ENCODE data around the gene ECHS1. TPM values are rescaled to one million over a fixed set of nuclear protein-coding genes. Genes with fewer than 3 reads are reported as not detected.

The ECHS1 gene
- total and polyA plus RNA-seq, 7 donors = 83.2 to 151 (median 121) TPM

GRCh38 chr10:133358162-133358924 lies 14.8 kb downstream of the ECHS1 start:
- Histone ChIP-seq H3K4me3 (no peak overlapping the region), H3K27ac (no peak overlapping the region)
- peak in 1 of 4 donors; percentile 5 for ATAC-seq

DNA sequence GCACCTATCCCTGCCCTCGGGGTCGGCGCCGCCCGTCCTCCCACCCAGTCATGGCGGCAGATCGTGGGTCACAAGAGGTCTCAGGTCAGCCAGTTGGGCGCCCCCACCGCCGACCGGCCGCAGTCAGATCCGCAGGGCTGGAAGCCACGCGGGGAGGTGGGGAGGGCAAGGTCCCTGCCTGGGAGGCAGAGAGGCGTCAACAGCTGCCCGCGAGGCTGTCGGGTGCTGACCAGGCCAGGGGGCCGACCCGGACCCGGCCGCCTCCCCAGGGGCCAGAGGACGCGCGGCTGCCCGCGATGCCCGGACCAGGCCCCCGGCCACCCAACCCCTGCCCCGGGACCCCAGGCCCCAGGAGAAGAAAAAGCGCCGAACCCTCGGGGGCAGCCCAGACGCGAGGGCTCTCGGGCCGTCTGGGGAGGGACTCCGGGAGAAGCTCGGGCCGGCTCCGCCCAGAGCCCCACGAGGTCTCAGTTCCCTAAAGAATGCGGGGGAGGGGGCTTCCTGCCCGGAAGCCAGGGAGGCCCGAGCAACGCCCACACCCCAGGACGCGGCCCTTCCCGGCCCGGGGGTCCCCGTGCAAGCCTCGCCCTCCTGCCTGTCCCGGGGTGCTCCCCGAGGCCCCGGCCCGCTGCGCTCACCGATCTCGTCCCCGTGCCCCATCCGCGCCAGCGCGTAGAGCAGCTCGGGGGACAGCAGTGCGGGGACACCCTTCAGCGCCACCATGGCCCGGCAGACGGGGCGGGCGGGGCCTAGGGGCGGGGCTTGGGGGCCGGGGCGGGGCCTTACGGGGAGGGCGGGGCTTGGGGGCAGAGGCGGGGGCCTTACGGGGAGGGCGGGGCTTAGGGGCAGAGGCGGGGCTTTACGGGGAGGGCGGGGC lies 15.6 kb downstream of the ECHS1 start, which contains the start of gene FUOM:
TSS of gene FUOM (minus strand) at position 735 of the 877 bp plus-strand sequence. CDS start at position 723, 12 bp downstream.
- Histone ChIP-seq H3K4me1 (peaks cover 4% of the 10 kb centered on the region), H3K4me3 (peak within 1 kb of the TSS; percentile 79), H3K36me3 (ENCODE audit: insufficient read depth in 1 of 2, low read depth in 1 of 2) (peaks cover 2 to 11% of the 10 kb centered on the region in 2 donors), H3K27me3 (ENCODE audit: insufficient read depth in 3 of 3, low read length in 2 of 3) (peaks cover 0 to 8% (median 0%) of the 10 kb centered on the region in 3 donors), H3K27ac (peak within 1 kb of the TSS; percentile 53), H3K9me3 (no peaks in the 10 kb centered on the region)
- intact Hi-C loops (cut with DNase I) = no loop called here
- TF ChIP-seq, protein P1, sequence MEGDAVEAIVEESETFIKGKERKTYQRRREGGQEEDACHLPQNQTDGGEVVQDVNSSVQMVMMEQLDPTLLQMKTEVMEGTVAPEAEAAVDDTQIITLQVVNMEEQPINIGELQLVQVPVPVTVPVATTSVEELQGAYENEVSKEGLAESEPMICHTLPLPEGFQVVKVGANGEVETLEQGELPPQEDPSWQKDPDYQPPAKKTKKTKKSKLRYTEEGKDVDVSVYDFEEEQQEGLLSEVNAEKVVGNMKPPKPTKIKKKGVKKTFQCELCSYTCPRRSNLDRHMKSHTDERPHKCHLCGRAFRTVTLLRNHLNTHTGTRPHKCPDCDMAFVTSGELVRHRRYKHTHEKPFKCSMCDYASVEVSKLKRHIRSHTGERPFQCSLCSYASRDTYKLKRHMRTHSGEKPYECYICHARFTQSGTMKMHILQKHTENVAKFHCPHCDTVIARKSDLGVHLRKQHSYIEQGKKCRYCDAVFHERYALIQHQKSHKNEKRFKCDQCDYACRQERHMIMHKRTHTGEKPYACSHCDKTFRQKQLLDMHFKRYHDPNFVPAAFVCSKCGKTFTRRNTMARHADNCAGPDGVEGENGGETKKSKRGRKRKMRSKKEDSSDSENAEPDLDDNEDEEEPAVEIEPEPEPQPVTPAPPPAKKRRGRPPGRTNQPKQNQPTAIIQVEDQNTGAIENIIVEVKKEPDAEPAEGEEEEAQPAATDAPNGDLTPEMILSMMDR (IDR thresholded peaks at IDR 0.05) = no peak
- DNase-seq (peak; percentile 68 to 82), ATAC-seq (peak; percentile 78 to 90 (median 84))
- 1 to 3% (median 2%) methylated on average over 32 to 83 of the region's 83 CpGs for WGBS, 3 donors

More at GRCh38 chr10:133358162-133358924, 14.8 kb downstream of the ECHS1 start:
- TF ChIP-seq, protein P1 (IDR thresholded peaks at IDR 0.05) = no peak
- H3K4me1 ChIP-seq = peaks cover 4% of the 10 kb centered on the region
- peaks cover 0 to 8% (median 0%) of the 10 kb centered on the region in 3 donors for H3K27me3 ChIP-seq (ENCODE audit: insufficient read depth in 3 of 3, low read length in 2 of 3)
- peaks cover 4 to 19% of the 10 kb centered on the region in 2 donors for H3K36me3 ChIP-seq (ENCODE audit: insufficient read depth in 1 of 2, low read depth in 1 of 2)
- 65 to 78% (median 72%) methylated on average over 35 to 41 of the region's 41 CpGs for WGBS, 3 donors
- intact Hi-C loops (cut with DNase I) = no loop called here
- H3K9me3 ChIP-seq = no peaks in the 10 kb centered on the region
- DNase-seq = peak; percentile 52 to 62

- no peaks in the 10 kb centered on the region for H3K9me3 ChIP-seq
- H3K27ac ChIP-seq = no peak overlapping the region
- TF ChIP-seq, protein P1 (IDR thresholded peaks at IDR 0.05) = no peak
- peaks cover 0 to 2% of the 10 kb centered on the region in 2 donors for H3K36me3 ChIP-seq (ENCODE audit: insufficient read depth in 1 of 2, low read depth in 1 of 2)
- DNase-seq (peak in 1 of 2 donors; percentile 53), ATAC-seq (peak in 1 of 4 donors; percentile 3)
- H3K27me3 ChIP-seq (ENCODE audit: insufficient read depth in 3 of 3, low read length in 2 of 3) = peaks cover 0 to 8% (median 0%) of the 10 kb centered on the region in 3 donors
- H3K4me1 ChIP-seq = peaks cover 4% of the 10 kb centered on the region
- H3K4me3 ChIP-seq = peak overlapping the region; percentile 79
- intact Hi-C loops (cut with DNase I) = no loop called here
- 47 to 62% (median 57%) methylated on average over 18 to 27 of the region's 27 CpGs for WGBS, 3 donors
Measured at GRCh38 chr10:133356549-133357284, 16.4 kb downstream of the ECHS1 start.

- ATAC-seq = no peak
- Histone ChIP-seq H3K4me1 (peaks cover 4% of the 10 kb centered on the region), H3K27ac (no peak overlapping the region), H3K4me3 (no peak overlapping the region), H3K9me3 (no peaks in the 10 kb centered on the region), H3K27me3 (ENCODE audit: insufficient read depth in 3 of 3, low read length in 2 of 3) (peaks cover 0 to 8% (median 0%) of the 10 kb centered on the region in 3 donors), H3K36me3 (ENCODE audit: insufficient read depth in 1 of 2, low read depth in 1 of 2) (no peaks in the 10 kb centered on the region)
- peak in 1 of 2 donors; percentile 45 for DNase-seq
- 87 to 100% (median 96%) methylated on average over 3 of the region's 3 CpGs for WGBS, 3 donors
- intact Hi-C loops (cut with DNase I) = no loop called here
- TF ChIP-seq, protein P1 (IDR thresholded peaks at IDR 0.05) = no peak
Measured at GRCh38 chr10:133355991-133356390, 17.2 kb downstream of the ECHS1 start.
